Activated CD8-positive, alpha-beta memory T cell treated with anti-CD3 and anti-CD28 coated beads for 1 hour (primary cell): ENCODE data around the gene TSEN2.

Source experiments
- DNase-seq, 2 donors: peaks; one replicate each; pipeline ENCODE4 v3.0.0-alpha.2; 2020; ENCODE audit warnings: low read depth in 1 of 2; ENCODE audit errors: extremely low read depth in 1 of 2

TSEN2 gene

GRCh38 chr3:12545473-12545791, 61.2 kb downstream of the TSEN2 start, which contains the start of gene MKRN2OS:
MKRN2OS (minus strand) TSS chr3:12545499; CDS start chr3:12545464, 35 bp downstream.
- DNase-seq, result no peak

- no peak for DNase-seq
Observed at GRCh38 chr3:12549971-12550760, 65.9 kb downstream of the TSEN2 start.

DNA sequence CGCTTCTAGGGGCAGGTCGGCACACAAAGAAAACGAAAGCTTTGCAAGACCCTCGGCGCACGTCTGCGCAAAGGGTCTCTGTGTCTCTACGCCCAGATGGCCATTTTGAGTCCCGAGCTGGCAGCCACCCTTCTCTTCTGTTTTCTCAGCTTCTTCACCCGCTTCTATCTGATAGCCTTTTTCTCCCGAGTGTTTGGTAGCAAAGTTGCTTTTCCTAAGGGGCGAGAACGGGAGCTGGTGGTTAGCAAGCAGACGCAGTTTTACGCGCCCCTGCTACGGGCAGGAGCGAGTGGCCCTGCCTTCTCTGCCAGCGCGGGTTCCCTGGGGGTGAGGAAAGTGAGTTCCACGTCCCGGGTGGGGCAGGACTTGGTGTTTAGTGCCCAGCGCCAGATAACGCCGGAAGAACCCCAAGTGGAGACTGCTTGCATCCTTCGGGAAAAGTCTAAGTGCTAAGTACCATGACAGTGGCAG, 69.7 kb downstream of the TSEN2 start:
- DNase-seq, result no peak

- no peak for DNase-seq
Observed at GRCh38 chr3:12556314-12556689, 72.0 kb downstream of the TSEN2 start.

DNA sequence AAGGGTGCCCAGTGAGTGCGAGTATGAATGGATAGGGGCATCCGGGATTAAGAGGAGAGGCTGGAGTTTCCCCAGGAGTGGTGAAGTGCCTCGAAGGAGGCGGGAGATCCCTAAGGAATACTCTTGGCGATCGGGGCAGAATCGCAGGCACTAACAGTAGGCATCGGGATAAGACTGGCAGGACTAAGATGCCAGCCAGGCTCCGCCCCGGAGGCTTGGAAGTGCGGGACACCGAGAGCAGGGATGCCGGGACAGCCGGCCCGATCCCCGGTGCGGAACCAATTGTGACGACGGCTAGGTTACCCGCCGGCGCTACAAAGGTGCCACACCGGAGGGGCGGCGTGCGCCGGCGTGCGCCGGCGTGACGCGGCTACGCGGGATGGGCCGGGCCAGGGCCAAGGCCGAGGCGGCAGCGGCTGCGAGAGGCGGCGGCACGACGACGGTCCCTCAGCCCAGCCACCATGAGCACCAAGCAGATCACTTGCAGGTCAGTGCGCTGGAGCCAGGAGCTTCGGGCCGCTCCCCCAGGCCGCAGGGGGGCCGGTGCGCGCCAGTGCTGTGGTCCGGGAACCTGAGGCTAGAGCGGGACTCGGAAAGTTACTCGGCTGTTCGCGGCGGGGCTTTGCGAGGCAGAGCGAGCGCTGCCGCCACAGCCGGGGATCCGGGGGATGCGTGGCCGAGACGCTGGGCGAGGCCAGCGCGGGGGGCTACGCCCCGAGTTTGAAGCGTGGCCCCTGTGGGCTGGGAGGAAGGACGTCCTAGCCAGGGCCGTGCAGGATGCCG, 72.6 kb downstream of the TSEN2 start, which contains the start of gene MKRN2:
MKRN2 (plus strand) TSS at position 398 of the 783 bp plus-strand sequence; CDS start at position 462, 64 bp downstream.
- DNase-seq, result peak; percentile 53 to 79

- no peak for DNase-seq
Observed at GRCh38 chr3:12557473-12558100, 73.3 kb downstream of the TSEN2 start.

GRCh38 chr3:12558706-12559105, 74.4 kb downstream of the TSEN2 start:
- DNase-seq, result no peak

- DNase-seq, result no peak
Observed at GRCh38 chr3:12559520-12559919, 75.2 kb downstream of the TSEN2 start.

DNA sequence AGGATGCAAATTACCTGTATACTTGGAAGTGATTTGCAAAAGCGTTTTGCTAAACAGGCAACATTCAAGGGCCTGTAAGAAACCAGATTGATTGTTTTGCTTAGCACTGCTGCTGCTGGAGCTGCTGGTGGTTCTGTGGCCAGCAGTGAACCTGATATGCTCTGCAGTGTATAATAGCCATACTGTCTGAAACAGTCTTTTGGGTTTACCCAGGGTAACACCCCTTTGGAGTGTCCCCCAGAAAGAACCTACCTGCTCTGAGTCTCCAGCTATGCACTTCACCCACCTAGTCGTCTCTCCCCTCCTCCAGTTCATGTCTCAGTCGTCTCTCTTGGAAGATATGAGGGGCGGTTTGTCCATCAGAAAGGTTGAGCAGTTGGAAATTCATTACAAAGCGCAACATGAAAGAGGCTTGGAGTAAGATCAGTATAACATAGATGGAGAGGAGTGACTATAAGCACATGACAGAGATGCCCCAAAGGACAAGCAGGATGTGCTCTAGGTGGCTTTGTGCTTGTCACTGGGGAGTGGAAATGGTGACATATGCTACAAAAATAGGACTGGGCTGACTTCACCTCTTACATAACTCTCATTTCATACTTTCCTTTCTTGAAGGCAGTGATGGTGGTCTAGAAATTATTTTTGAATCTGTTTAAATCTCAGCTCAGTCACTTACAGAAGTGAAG, 76.4 kb downstream of the TSEN2 start:
- no peak for DNase-seq

DNA sequence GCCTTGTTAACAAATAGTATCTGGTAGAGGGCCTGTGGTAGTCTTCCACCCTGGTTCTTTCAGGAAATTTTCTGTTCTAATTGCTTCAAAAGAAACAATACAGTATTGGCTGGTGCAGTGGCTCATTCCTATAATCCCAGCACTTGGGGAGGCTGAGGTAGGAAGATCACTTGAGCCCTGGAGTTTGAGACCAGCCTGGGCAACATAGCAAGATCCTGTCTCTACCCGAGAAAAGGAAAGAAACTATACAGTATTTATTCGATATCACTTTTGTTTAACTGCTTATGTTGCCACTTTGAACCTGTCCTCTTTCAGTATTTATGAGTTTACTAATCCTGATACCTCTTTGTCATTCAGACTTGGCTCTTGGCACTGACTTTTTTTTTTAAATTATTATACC, 77.1 kb downstream of the TSEN2 start:
- no peak for DNase-seq

DNA sequence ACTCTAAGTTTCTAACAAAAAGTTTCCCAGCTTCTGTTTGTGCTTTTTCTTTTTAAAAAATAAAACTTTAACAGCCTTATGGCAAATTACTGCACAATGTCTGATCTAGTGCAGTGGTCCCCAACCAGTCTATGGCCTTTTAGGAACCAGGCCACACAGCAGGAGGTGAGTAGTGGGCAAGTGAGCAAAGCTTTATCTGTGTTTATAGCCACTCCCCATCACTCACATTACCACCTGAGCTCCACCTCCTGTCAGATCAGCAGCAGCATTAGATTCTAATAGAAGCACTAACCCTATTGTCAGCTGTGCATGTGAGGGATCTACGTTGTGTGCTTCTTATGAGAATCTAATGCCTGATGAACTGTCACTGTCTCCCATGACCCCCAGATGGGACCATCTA, 78.2 kb downstream of the TSEN2 start:
- DNase-seq, result no peak

- no peak for DNase-seq
Observed at GRCh38 chr3:12566976-12567375, 82.7 kb downstream of the TSEN2 start.

DNA sequence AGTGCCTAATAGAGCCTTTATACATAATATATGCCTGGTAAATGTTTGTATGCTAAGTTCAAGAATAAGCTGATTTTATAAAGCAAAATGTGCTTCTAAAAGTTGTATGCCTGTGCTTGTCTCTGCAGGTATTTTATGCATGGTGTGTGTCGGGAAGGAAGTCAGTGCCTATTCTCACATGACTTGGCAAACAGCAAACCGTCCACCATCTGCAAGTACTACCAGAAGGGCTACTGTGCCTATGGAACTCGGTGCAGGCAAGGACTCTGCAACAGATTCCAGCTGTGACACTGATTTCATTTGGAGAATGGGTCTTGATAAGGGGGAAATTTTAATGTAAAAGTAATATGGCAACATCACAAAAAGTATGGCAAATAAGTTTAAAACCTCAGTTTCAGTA, 84.5 kb downstream of the TSEN2 start:
- no peak for DNase-seq

- no peak for DNase-seq
Observed at GRCh38 chr3:12569836-12570235, 85.6 kb downstream of the TSEN2 start.

DNA sequence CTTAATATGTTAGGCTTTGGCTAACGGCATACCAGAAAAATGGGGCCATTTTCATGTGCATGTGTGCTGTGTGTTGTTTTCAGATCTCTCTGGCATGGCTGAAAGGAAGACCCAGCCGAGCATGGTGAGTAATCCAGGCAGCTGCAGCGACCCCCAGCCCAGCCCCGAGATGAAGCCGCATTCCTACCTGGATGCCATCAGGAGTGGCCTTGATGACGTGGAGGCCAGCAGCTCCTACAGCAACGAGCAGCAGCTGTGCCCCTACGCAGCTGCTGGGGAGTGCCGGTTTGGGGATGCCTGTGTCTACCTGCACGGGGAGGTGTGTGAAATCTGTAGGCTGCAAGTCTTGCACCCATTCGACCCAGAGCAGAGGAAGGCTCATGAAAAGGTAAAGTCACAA, 87.7 kb downstream of the TSEN2 start:
- DNase-seq, result no peak

- no peak for DNase-seq
Observed at GRCh38 chr3:12574131-12574530, 89.9 kb downstream of the TSEN2 start.

GRCh38 chr3:12574661-12575060, 90.4 kb downstream of the TSEN2 start:
- DNase-seq, result no peak

DNA sequence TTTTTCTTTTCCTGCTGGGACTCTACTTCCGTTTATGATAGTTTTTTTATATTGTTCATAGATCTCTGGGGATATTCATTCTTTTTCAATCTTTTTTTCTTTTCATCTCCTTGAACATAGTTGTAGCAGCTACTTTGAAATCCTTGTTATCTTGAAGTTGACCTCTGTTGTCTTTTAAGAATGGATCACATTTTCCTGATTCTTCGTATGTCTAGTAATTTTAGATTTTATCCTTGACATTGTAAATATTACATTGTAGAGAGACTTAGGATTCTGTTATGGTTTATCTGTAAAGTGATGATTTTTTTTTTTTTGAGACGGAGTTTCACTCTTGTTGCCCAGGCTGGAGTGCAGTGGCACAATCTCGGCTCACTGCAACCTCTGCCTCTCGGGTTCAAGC, 93.1 kb downstream of the TSEN2 start:
- no peak for DNase-seq

DNA sequence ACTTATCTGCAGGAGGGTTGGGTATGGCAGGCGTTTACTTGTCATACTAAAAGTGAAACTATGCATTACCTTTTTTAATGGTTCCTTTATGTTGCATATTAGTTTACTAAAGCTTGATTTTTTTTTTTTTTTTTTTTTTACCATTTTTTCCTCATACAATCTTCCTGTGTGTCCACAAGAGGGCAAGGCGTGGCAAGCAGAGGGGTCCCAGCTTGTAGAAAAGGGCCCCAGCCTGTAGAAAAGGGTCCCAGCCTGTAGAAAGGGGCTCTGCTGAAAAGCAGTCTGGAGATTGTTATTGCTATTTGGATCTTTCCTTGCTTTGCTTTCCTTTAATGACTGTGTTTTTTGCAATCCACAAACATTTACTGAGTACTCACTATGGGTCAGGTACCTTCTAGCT, 94.5 kb downstream of the TSEN2 start:
- no peak for DNase-seq

DNA sequence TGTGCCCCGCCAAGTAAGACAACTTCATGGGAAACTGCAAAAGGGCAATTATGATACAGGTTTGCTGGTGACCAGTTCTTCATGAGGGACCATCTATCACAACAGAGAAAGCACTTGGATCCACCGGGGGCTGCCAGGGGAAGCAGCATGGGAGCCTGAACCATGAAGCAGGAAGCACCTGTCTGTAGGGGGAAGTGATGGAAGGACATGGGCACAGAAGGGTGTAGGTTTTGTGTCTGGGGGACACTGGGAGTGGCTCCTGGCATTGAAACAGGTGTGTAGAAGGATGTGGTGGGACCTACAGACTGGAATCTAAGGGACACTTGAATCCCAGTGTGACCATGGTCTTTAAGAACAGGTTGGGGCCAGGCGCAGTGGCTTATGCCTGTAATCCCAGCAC, 95.2 kb downstream of the TSEN2 start:
- no peak for DNase-seq

- DNase-seq, result no peak
Observed at GRCh38 chr3:12579905-12580304, 95.6 kb downstream of the TSEN2 start.
